Calu3 (cell line): ENCODE results near the gene TAGAP. TPM values are rescaled to one million over a fixed set of nuclear protein-coding genes. Genes with fewer than 3 reads are reported as not detected.
"Not testable (repeated sequence)": the region's sequence is repeated elsewhere in the genome, so short reads cannot be mapped to it uniquely, and the experiment has no call there.

Experiments used
- BruUV-seq: library from RNA; stranded (reverse); fragments of 400-500 nt; replicated peaks from 2 replicates; lab custom pipeline; 2021; lab: Mats Ljungman, UMichigan
- CTCF ChIA-PET: fragments of 300-600 bp; sonication (Branson Sonifier 250); formaldehyde crosslinking; loops from one replicate; lab custom pipeline; 2022; ENCODE audit warnings: antibody characterized with exemption; lab: Charles Lee
- DNase-seq: peaks from one replicate; pipeline ENCODE4 v3.0.0; 2022
- H3K27ac Mint-ChIP-seq: one replicate; pipeline ENCODE4 v1.8.0; 2022; ENCODE audit warnings: mixed read lengths; ENCODE audit not compliant: unreplicated experiment
- H3K27me3 Mint-ChIP-seq: one replicate; pipeline ENCODE4 v1.8.0; 2022; ENCODE audit warnings: mixed read lengths; ENCODE audit not compliant: unreplicated experiment
- H3K36me3 Mint-ChIP-seq: one replicate; pipeline ENCODE4 v1.8.0; 2022; ENCODE audit warnings: mild to moderate bottlenecking, moderate library complexity, mixed read lengths; ENCODE audit not compliant: insufficient read depth, unreplicated experiment
- H3K4me1 Mint-ChIP-seq: one replicate; pipeline ENCODE4 v1.8.0; 2022; ENCODE audit warnings: mild to moderate bottlenecking, low read depth, mixed read lengths; ENCODE audit not compliant: unreplicated experiment
- H3K4me3 Mint-ChIP-seq: one replicate; pipeline ENCODE4 v1.8.0; 2022; ENCODE audit warnings: mild to moderate bottlenecking, low read depth, moderate library complexity, mixed read lengths; ENCODE audit not compliant: unreplicated experiment
- H3K9me3 Mint-ChIP-seq: one replicate; pipeline ENCODE4 v1.8.0; 2022; ENCODE audit warnings: low read depth, mixed read lengths; ENCODE audit not compliant: unreplicated experiment
- intact Hi-C: fragments of 100-400 bp; cut with micrococcal nuclease; formaldehyde crosslinking; loops from one replicate; pipeline ENCODE4 v1.10.0; 2022; ENCODE audit not compliant: unreplicated experiment
- total RNA-seq: library from RNA; stranded (reverse); gene quantifications from 2 replicates; pipeline ENCODE4 v1.2.3, GENCODE V29; 2022
- TF ChIP-seq, protein P1 (sequence below): fragments of 200-600 bp; IDR thresholded peaks from one replicate; pipeline ENCODE4 v1.8.0; 2022; ENCODE audit warnings: antibody characterized with exemption; ENCODE audit not compliant: unreplicated experiment

Gene TAGAP
- total RNA-seq, 1 experiment from 2014 or later, result 0.17 TPM

GRCh38 chr6:159039885-159040258 lies 4.9 kb downstream of the TAGAP start:
- TF ChIP-seq, protein P1, sequence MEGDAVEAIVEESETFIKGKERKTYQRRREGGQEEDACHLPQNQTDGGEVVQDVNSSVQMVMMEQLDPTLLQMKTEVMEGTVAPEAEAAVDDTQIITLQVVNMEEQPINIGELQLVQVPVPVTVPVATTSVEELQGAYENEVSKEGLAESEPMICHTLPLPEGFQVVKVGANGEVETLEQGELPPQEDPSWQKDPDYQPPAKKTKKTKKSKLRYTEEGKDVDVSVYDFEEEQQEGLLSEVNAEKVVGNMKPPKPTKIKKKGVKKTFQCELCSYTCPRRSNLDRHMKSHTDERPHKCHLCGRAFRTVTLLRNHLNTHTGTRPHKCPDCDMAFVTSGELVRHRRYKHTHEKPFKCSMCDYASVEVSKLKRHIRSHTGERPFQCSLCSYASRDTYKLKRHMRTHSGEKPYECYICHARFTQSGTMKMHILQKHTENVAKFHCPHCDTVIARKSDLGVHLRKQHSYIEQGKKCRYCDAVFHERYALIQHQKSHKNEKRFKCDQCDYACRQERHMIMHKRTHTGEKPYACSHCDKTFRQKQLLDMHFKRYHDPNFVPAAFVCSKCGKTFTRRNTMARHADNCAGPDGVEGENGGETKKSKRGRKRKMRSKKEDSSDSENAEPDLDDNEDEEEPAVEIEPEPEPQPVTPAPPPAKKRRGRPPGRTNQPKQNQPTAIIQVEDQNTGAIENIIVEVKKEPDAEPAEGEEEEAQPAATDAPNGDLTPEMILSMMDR, result no peak
- peaks cover 22% of the 10 kb centered on the region for H3K4me1 Mint-ChIP-seq
- intact Hi-C loops, result no loop called here
- no peak overlapping the region for H3K27ac Mint-ChIP-seq
- no peaks in the 10 kb centered on the region for H3K27me3 Mint-ChIP-seq
- CTCF ChIA-PET, result no interaction called here
- no peak overlapping the region for H3K4me3 Mint-ChIP-seq
- no peak for DNase-seq
- no peaks in the 10 kb centered on the region for H3K9me3 Mint-ChIP-seq
- no TSS peak for BruUV-seq
- H3K36me3 Mint-ChIP-seq, result peaks cover 4% of the 10 kb centered on the region

DNA sequence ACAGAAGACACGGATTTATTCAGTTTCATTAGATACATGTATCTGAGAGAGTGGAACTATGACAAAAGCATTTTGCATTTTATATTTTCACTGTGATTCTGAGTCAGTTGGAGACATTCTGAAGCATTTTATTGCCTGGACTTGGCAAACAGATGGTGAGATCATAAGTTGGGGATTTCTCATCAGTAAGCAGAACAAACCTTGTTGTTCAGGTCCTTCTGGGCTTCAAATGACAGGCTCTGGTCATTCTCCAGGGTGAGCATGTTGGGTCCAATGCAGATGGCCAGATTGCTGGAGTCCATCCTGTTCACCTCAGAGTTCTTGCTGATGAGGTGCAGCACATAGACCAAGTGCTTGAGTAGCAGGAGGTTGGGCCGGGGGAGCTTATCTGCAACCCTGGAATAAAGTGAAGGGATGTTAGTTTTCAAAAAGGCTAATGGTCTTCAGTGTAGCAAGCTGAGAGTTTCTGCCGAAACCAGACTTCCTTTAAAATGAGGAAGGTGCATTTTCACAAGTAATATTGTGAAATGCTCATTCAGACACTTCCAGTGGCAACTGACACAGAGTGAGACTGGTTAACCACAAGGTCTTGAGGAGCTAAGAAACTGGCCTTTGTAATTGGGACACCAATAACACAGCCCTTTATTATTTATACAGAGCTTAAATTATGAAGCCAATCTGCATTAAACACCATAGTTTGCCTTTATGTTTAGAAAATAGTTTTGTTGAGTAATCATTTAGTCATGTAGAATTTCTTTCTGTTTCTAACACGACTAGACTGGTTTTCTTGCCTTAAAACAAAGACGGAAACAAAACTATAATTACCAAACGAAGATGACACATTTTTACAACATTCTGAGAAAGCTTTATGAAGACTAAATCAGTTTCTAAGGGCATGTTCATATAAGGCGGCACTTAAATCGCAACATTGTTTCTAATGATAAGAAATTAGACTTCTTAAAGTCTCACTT lies 5.6 kb downstream of the TAGAP start:
- CTCF ChIA-PET, result no interaction called here
- Mint-ChIP-seq H3K27me3 (no peaks in the 10 kb centered on the region), H3K4me3 (no peak overlapping the region), H3K9me3 (no peaks in the 10 kb centered on the region), H3K27ac (no peak overlapping the region), H3K4me1 (peaks cover 20% of the 10 kb centered on the region), H3K36me3 (peaks cover 4% of the 10 kb centered on the region)
- no TSS peak for BruUV-seq
- intact Hi-C loops, result no loop called here
- TF ChIP-seq, protein P1, result no peak
- no peak for DNase-seq

GRCh38 chr6:159038318-159038717 lies 6.5 kb downstream of the TAGAP start:
- H3K27me3 Mint-ChIP-seq, H3K36me3 Mint-ChIP-seq, CTCF ChIA-PET, BruUV-seq, intact Hi-C loops, H3K27ac Mint-ChIP-seq, DNase-seq, H3K4me3 Mint-ChIP-seq, H3K9me3 Mint-ChIP-seq: not testable (repeated sequence)
- peaks cover 20% of the 10 kb centered on the region for H3K4me1 Mint-ChIP-seq

DNA sequence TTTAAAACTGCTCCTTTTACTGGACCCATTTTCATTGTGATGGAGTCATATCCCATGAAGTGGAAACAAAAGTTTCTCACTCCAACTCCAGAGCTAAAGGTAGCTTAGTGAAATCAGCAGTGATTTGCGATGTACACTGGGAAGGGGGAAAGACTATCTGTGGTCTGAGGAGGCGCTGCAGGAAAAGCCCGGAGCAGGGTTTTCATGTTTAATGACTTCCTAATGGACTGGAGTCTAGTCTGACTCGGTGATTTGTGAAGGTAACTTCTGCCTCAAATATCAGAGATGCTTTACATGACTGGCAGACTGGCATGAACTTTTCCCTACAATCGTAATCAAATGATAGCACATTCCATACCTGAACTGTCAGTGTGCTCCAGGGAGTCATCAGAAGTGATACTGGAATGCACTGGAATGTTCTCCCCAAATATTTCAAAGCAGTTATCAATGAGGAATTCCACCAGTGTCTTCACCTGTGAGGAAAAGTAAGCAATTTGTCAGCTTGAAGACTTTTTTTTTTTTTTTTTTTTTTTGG lies 7.0 kb downstream of the TAGAP start:
- BruUV-seq, result no TSS peak
- no peak for DNase-seq
- Mint-ChIP-seq H3K9me3 (no peaks in the 10 kb centered on the region), H3K4me1 (peaks cover 18% of the 10 kb centered on the region), H3K36me3 (peaks cover 4% of the 10 kb centered on the region), H3K27me3 (no peaks in the 10 kb centered on the region), H3K4me3 (no peak overlapping the region), H3K27ac (no peak overlapping the region)
- CTCF ChIA-PET, result no interaction called here
- TF ChIP-seq, protein P1, result no peak
- intact Hi-C loops, result no loop called here
